Heart left ventricle (tissue), 13 donors: ENCODE data around the gene AGPAT3.

ENCODE experiments used
- POLR2A ChIP-seq, 2 donors: fragments of 450-650 bp; IDR thresholded peaks; one replicate each; pipeline ENCODE4 v1.6.1; 2017; ENCODE audit warnings: antibody characterized with exemption in 2 of 2, mild to moderate bottlenecking in 2 of 2, moderate library complexity in 2 of 2
- TF ChIP-seq, protein P1 (sequence below), 12 donors: fragments of 200-600 bp; sonication (generic) in 4 of 12; IDR thresholded peaks; one replicate each; pipeline versions ENCODE4 v1.5.0 to v1.8.0; 2018 to 2022; ENCODE audit warnings: antibody characterized with exemption in 12 of 12, mild to moderate bottlenecking in 5 of 12
- donor health status: ischemic (EF 13 %, LVEDD 7.1; RV severe dilation, severe dysfunction).
- donor health status: DM: no; HTN: yes; CAD: no.
- donor health status: DM: no; HTN: no; CAD: no.
- donor health status: ischemic (EF 25% LVEDD 6.9; RV normal size, moderate dysfunction).
- donor health status: ischemic (EF 25% LVEDD 5.7; RV mildly dilated, moderate dysfunction).
- donor health status: ischemic (EF 35%, LVEDD 5.7; RV mildly dilated, moderate dysfunction).
- donor health status: nonischemic (EF 11% LVEDD 7.7; RV severe dilation, severe dysfunction).
- donor health status: DM: yes; HTN: yes; CAD: no.
- donor health status: PGD.
- donor health status: ischemic (EF 29% LVEDD 5.4; RV normal size, mild dysfunction).
- donor health status: nonischemic (EF 23%, LVEDD 6.1; RV moderate dilation, normal function).

DNA sequence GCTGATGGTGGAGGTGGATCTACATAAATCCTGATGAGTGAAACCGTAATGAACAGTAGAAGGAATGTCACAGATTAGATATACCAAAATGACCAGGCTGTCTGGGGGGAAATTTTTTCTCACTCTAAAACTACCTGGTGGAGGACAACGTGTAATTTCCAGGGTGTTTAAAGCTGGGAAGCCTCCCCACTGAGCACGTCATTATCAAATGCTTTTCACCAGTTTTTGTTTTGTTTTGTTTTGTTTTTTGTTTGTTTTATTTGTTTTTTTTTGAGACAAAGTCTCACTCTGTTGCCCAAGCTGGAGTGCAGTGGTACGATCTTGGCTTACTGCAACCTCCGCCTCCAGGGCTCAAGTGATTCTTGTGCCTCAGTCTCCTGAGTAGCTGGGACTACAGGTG is 11.6 kb downstream of the AGPAT3 start:
- TF ChIP-seq, protein P1, sequence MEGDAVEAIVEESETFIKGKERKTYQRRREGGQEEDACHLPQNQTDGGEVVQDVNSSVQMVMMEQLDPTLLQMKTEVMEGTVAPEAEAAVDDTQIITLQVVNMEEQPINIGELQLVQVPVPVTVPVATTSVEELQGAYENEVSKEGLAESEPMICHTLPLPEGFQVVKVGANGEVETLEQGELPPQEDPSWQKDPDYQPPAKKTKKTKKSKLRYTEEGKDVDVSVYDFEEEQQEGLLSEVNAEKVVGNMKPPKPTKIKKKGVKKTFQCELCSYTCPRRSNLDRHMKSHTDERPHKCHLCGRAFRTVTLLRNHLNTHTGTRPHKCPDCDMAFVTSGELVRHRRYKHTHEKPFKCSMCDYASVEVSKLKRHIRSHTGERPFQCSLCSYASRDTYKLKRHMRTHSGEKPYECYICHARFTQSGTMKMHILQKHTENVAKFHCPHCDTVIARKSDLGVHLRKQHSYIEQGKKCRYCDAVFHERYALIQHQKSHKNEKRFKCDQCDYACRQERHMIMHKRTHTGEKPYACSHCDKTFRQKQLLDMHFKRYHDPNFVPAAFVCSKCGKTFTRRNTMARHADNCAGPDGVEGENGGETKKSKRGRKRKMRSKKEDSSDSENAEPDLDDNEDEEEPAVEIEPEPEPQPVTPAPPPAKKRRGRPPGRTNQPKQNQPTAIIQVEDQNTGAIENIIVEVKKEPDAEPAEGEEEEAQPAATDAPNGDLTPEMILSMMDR (IDR thresholded peaks at IDR 0.05): no peak
- no peak for TF ChIP-seq POLR2A (IDR thresholded peaks at IDR 0.05)
